Raji (cell line): ENCODE results near the gene CMIP.

Experiments used
- POLR2A ChIP-seq: IDR thresholded peaks from 2 replicates; pipeline ENCODE4 v1.6.1; 2011; ENCODE audit warnings: low read depth, low read length, control low read depth; ENCODE audit not compliant: insufficient read depth

CMIP gene

GRCh38 chr16:81665588-81665987 is 221.0 kb downstream of the CMIP start:
- TF ChIP-seq POLR2A, result no peak

- TF ChIP-seq POLR2A, result no peak
These were observed 221.5 kb downstream of the CMIP start for GRCh38 chr16:81666113-81666512.

- no peak for TF ChIP-seq POLR2A
These were observed 223.9 kb downstream of the CMIP start for GRCh38 chr16:81668243-81669097.

- TF ChIP-seq POLR2A, result no peak
These were observed 225.1 kb downstream of the CMIP start for GRCh38 chr16:81669473-81670350.

GRCh38 chr16:81671738-81672597 is 227.4 kb downstream of the CMIP start:
- TF ChIP-seq POLR2A, result no peak

- no peak for TF ChIP-seq POLR2A
These were observed 228.8 kb downstream of the CMIP start for GRCh38 chr16:81673432-81673831.

GRCh38 chr16:81675662-81676061 is 231.1 kb downstream of the CMIP start:
- no peak for TF ChIP-seq POLR2A

- TF ChIP-seq POLR2A, result no peak
These were observed 231.7 kb downstream of the CMIP start for GRCh38 chr16:81676066-81676882.

GRCh38 chr16:81676883-81677737 is 232.5 kb downstream of the CMIP start:
- TF ChIP-seq POLR2A, result no peak

- no peak for TF ChIP-seq POLR2A
These were observed 233.9 kb downstream of the CMIP start for GRCh38 chr16:81678326-81679095.

GRCh38 chr16:81679721-81680430 is 235.3 kb downstream of the CMIP start:
- TF ChIP-seq POLR2A, result no peak
